ENCODE results near the gene BEGAIN.

BEGAIN gene

GRCh38 chr14:100503251-100503650, 84.0 kb downstream of the BEGAIN start:
- no peak for DNase-seq

- DNase-seq = no peak
These were observed 84.5 kb downstream of the BEGAIN start for GRCh38 chr14:100502622-100503220.

- DNase-seq = no peak
These were observed 87.1 kb downstream of the BEGAIN start for GRCh38 chr14:100500128-100500527.

GRCh38 chr14:100498068-100498467, 89.1 kb downstream of the BEGAIN start:
- no peak for DNase-seq

DNA sequence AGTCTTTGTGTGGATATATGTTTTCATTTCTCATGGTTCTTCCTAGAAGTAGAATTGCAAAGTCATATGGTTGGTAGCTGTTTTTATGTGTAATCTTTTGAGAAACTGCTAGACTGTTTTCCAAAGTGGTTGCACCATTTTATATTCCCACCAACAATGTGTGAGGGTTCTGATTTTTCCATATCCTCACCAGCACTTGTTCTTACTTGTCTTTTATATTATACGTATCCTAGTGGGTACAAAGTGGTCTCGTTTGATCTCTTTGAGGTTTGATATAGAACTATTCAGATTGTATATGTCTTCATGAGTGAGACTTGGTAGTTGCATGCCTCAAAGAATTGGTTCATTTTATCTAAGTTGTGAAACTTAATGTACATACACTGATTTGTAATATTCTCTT, 91.3 kb downstream of the BEGAIN start:
- no peak for DNase-seq

DNA sequence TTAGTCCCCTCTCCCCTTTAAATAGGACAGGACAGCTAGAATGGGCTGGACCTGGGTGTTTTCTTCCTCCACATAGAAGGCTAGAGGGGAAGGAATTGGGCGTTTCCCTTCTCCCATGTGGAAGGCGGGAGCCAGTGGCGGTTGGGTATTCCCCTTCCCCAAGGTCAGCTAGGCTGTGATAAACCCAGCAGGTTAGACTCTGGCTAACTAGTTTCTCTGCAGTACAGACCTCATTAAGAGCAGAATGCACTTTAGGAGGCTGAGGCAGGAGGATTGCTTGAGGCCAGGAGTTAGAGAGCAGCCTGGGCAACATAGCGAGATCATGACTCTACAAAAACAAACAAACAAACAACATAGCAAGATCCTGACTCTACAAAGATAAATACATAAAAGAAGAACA, 92.6 kb downstream of the BEGAIN start:
- DNase-seq = no peak

DNA sequence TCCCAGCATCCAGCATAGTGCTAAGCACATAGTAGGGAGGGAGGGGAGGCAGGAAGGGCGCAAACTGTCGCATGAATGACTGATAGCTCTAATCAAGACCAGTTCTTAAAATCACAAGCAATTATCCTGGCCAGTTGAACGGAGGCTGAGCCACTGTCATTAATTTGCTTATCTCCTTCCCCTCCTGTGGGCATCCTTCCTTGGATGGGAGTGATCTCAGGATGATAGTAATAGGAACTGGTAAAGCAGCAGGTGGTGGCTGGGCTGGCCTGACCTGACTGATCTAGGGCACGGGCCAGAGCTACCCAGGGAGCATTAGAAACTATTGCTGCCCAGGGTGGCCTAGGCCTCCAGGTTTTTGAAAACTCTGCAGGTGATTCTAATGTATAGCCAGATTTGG, 97.0 kb downstream of the BEGAIN start:
- no peak for DNase-seq

GRCh38 chr14:100488057-100488456, 99.2 kb downstream of the BEGAIN start:
- peak; percentile 42 for DNase-seq

GRCh38 chr14:100487304-100487703, 99.9 kb downstream of the BEGAIN start:
- DNase-seq = no peak
